GM23338 (cell line): Measurements from ENCODE around the gene BICRA. TPM values are rescaled to one million over a fixed set of nuclear protein-coding genes. Genes with fewer than 3 reads are reported as not detected.

Source experiments
- ATAC-seq: fragments of 200-7000 bp; cut with Tn5 transposase; 3 replicates; pipeline ENCODE4 v1.9.1; 2020
- DNase-seq: peaks from one replicate; pipeline ENCODE4 v3.0.0-alpha.2; 2015; ENCODE audit warnings: low spot score
- H2AFZ ChIP-seq: fragments of 200-600 bp; sonication (generic); 2 replicates; pipeline ENCODE4 v1.8.0; 2016; ENCODE audit warnings: antibody characterized with exemption, mild to moderate bottlenecking, moderate library complexity
- H3F3A ChIP-seq: fragments of 200-600 bp; sonication (generic); replicated peaks from 2 replicates; pipeline ENCODE4 v1.8.0; 2017; ENCODE audit warnings: antibody characterized with exemption, mixed run types, low read depth
- H3K27ac ChIP-seq: fragments of 200-600 bp; sonication (generic); 2 replicates; pipeline ENCODE4 v1.6.1; 2016; ENCODE audit warnings: low read depth
- H3K27me3 ChIP-seq: fragments of 200-600 bp; sonication (generic); 2 replicates; pipeline ENCODE4 v1.8.0; 2016; ENCODE audit warnings: mild to moderate bottlenecking, mixed run types, moderate library complexity; ENCODE audit not compliant: insufficient read depth
- H3K36me3 ChIP-seq: fragments of 200-600 bp; sonication (generic); 2 replicates; pipeline ENCODE4 v1.8.0; 2016; ENCODE audit warnings: mild to moderate bottlenecking; ENCODE audit not compliant: insufficient read depth
- H3K4me1 ChIP-seq: fragments of 200-600 bp; sonication (generic); 2 replicates; pipeline ENCODE4 v1.8.0; 2016; ENCODE audit warnings: mild to moderate bottlenecking, moderate library complexity; ENCODE audit not compliant: insufficient read depth
- H3K4me2 ChIP-seq: fragments of 200-600 bp; sonication (generic); 2 replicates; pipeline ENCODE4 v1.7.1; 2017; ENCODE audit warnings: mixed run types
- H3K4me3 ChIP-seq: fragments of 200-600 bp; sonication (generic); 2 replicates; pipeline ENCODE4 v1.6.1; 2016; ENCODE audit warnings: mixed run types
- H3K79me2 ChIP-seq: fragments of 200-600 bp; sonication (generic); replicated peaks from 2 replicates; pipeline ENCODE4 v1.8.0; 2017; ENCODE audit warnings: mild to moderate bottlenecking; ENCODE audit not compliant: insufficient read depth
- H3K9me2 ChIP-seq: fragments of 200-600 bp; sonication (generic); 2 replicates; pipeline ENCODE4 v1.8.0; 2017; ENCODE audit not compliant: insufficient read depth
- H4K20me1 ChIP-seq: fragments of 200-600 bp; sonication (generic); replicated peaks from 2 replicates; pipeline ENCODE4 v1.8.0; 2017; ENCODE audit warnings: mild to moderate bottlenecking; ENCODE audit not compliant: insufficient read depth
- H3K27ac Mint-ChIP-seq: 2 replicates; pipeline ENCODE4 v1.8.0; 2020; ENCODE audit warnings: inconsistent platforms, mild to moderate bottlenecking, moderate library complexity, mixed read lengths
- H3K27me3 Mint-ChIP-seq: 3 replicates; pipeline ENCODE4 v1.8.0; 2022; ENCODE audit warnings: low read depth, mild to moderate bottlenecking, moderate library complexity, mixed read lengths, inconsistent platforms; ENCODE audit not compliant: insufficient read depth, poor library complexity
- H3K36me3 Mint-ChIP-seq: 3 replicates; pipeline ENCODE4 v1.8.0; 2021; ENCODE audit warnings: low read depth, mild to moderate bottlenecking, inconsistent platforms, moderate library complexity, mixed read lengths
- H3K4me1 Mint-ChIP-seq: 3 replicates; pipeline ENCODE4 v1.8.0; 2020; ENCODE audit warnings: mild to moderate bottlenecking, inconsistent platforms, mixed read lengths
- H3K4me3 Mint-ChIP-seq: 3 replicates; pipeline ENCODE4 v1.8.0; 2021; ENCODE audit warnings: moderate library complexity, mild to moderate bottlenecking, inconsistent platforms, mixed read lengths
- H3K9me3 Mint-ChIP-seq: 3 replicates; pipeline ENCODE4 v1.8.0; 2020; ENCODE audit warnings: moderate library complexity, mild to moderate bottlenecking, inconsistent platforms, mixed read lengths
- CREB1 ChIP-seq: fragments of 250-450 bp; sonication (Bioruptor Pico); IDR thresholded peaks from 2 replicates; pipeline ENCODE4 v1.5.0; 2020; ENCODE audit warnings: low read depth, mild to moderate bottlenecking, moderate library complexity
- CTCF ChIP-seq, 2 experiments: fragments of 200-600 bp in 1 of 2; sonication (generic) in 1 of 2; conservative IDR thresholded peaks; 2 replicates each; pipeline versions ENCODE4 v1.5.1 to v1.6.1; 2016 to 2017; ENCODE audit warnings: antibody characterized with exemption in 2 of 2, low read depth in 2 of 2, mild to moderate bottlenecking in 2 of 2, moderate library complexity in 1 of 2
- EZH2 ChIP-seq: fragments of 200-600 bp; sonication (generic); IDR thresholded peaks from one replicate; pipeline ENCODE4 v1.8.0; 2017; ENCODE audit warnings: antibody characterized with exemption, mild to moderate bottlenecking, low read depth; ENCODE audit not compliant: unreplicated experiment
- JUNB ChIP-seq: IDR thresholded peaks from one replicate; pipeline ENCODE4 v1.6.1; 2016; ENCODE audit warnings: antibody characterized with exemption; ENCODE audit not compliant: unreplicated experiment
- POLR2AphosphoS5 ChIP-seq: IDR thresholded peaks from 2 replicates; pipeline ENCODE4 v1.6.1; 2016; ENCODE audit warnings: antibody characterized with exemption, low read depth
- ZNF462 ChIP-seq: fragments of 250-450 bp; sonication (Bioruptor Pico); IDR thresholded peaks from 2 replicates; pipeline ENCODE4 v1.5.0; 2020; ENCODE audit warnings: mild to moderate bottlenecking, moderate library complexity
- polyA plus RNA-seq: library from polyadenylated mRNA; unstranded; fragments of >200 nt; fragmentation: Nextera tagmentation; extraction: Ambion mirVana; gene quantifications from 2 replicates; pipeline ENCODE4 v1.2.1, GENCODE V29; 2016
- total RNA-seq: library from RNA; depleted of rRNA; stranded (reverse); fragments of >200 nt; shearing (Covaris generic); gene quantifications from 2 replicates; pipeline ENCODE4 v1.2.3, GENCODE V29; 2014
- TF ChIP-seq, protein P1 (sequence below): IDR thresholded peaks from 2 replicates; pipeline ENCODE4 v1.6.1; 2016; ENCODE audit warnings: antibody characterized with exemption
- TF ChIP-seq, protein P2 (sequence below): IDR thresholded peaks from one replicate; pipeline ENCODE4 v1.6.1; 2018; ENCODE audit warnings: antibody characterized with exemption; ENCODE audit not compliant: unreplicated experiment

Gene BICRA
- total and polyA plus RNA-seq, 2 experiments from 2014 or later = 7.0 to 37.7 TPM

GRCh38 chr19:47609906-47610894 lies 1.3 kb downstream of the BICRA start:
- peaks cover 43% of the 10 kb centered on the region for H3K4me1 ChIP-seq
- peaks cover 25% of the 10 kb centered on the region for H3F3A ChIP-seq
- peak overlapping the region; percentile 99 for H3K4me3 ChIP-seq
- no peaks in the 10 kb centered on the region; the same call in 2 of the 3 replicates for H3K9me3 Mint-ChIP-seq
- peaks cover 2% of the 10 kb centered on the region; the same call in 1 of the 2 replicates for H3K9me2 ChIP-seq
- no peaks in the 10 kb centered on the region; the same call in 1 of the 2 replicates for H3K36me3 ChIP-seq
- peak overlapping the region; percentile 79; the same call in 1 of the 2 replicates for H3K27ac Mint-ChIP-seq
- TF ChIP-seq ZNF462 = no peak
- TF ChIP-seq, protein P1, sequence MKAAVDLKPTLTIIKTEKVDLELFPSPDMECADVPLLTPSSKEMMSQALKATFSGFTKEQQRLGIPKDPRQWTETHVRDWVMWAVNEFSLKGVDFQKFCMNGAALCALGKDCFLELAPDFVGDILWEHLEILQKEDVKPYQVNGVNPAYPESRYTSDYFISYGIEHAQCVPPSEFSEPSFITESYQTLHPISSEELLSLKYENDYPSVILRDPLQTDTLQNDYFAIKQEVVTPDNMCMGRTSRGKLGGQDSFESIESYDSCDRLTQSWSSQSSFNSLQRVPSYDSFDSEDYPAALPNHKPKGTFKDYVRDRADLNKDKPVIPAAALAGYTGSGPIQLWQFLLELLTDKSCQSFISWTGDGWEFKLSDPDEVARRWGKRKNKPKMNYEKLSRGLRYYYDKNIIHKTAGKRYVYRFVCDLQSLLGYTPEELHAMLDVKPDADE = no peak
- TF ChIP-seq JUNB = no peak
- peak; percentile 45; the same call in 1 of the 2 replicates for TF ChIP-seq POLR2AphosphoS5
- no peak for TF ChIP-seq EZH2
- no peak for TF ChIP-seq CREB1
- TF ChIP-seq, protein P2, sequence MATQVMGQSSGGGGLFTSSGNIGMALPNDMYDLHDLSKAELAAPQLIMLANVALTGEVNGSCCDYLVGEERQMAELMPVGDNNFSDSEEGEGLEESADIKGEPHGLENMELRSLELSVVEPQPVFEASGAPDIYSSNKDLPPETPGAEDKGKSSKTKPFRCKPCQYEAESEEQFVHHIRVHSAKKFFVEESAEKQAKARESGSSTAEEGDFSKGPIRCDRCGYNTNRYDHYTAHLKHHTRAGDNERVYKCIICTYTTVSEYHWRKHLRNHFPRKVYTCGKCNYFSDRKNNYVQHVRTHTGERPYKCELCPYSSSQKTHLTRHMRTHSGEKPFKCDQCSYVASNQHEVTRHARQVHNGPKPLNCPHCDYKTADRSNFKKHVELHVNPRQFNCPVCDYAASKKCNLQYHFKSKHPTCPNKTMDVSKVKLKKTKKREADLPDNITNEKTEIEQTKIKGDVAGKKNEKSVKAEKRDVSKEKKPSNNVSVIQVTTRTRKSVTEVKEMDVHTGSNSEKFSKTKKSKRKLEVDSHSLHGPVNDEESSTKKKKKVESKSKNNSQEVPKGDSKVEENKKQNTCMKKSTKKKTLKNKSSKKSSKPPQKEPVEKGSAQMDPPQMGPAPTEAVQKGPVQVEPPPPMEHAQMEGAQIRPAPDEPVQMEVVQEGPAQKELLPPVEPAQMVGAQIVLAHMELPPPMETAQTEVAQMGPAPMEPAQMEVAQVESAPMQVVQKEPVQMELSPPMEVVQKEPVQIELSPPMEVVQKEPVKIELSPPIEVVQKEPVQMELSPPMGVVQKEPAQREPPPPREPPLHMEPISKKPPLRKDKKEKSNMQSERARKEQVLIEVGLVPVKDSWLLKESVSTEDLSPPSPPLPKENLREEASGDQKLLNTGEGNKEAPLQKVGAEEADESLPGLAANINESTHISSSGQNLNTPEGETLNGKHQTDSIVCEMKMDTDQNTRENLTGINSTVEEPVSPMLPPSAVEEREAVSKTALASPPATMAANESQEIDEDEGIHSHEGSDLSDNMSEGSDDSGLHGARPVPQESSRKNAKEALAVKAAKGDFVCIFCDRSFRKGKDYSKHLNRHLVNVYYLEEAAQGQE = no peak
- no peak; a peak in 1 of 4 replicates for TF ChIP-seq CTCF (conservative IDR thresholded peaks at IDR 0.05; ENCODE audit: low read depth in 2 of 2)
- H2AFZ ChIP-seq = no peak overlapping the region
- H4K20me1 ChIP-seq = peaks cover 7% of the 10 kb centered on the region
- ATAC-seq (peak; percentile 15), DNase-seq (peak; percentile 79)
- peaks cover 40% of the 10 kb centered on the region for H3K4me1 Mint-ChIP-seq
- H3K27me3 Mint-ChIP-seq = peaks cover 13% of the 10 kb centered on the region
- H3K4me2 ChIP-seq = peak overlapping the region; percentile 90
- peaks cover 70% of the 10 kb centered on the region for H3K79me2 ChIP-seq
- H3K27ac ChIP-seq = peak overlapping the region; percentile 96
- peaks cover 19% of the 10 kb centered on the region for H3K36me3 Mint-ChIP-seq
- peak overlapping the region; percentile 64 for H3K4me3 Mint-ChIP-seq
- no peaks in the 10 kb centered on the region for H3K27me3 ChIP-seq
